Tibial nerve (tissue), 4 donors: ENCODE measurements around the gene ATAD3B. TPM values are rescaled to one million over a fixed set of nuclear protein-coding genes. Genes with fewer than 3 reads are reported as not detected.
A peak's percentile ranks its signal among the peaks of the same experiment; 100 is the strongest.

Source experiments
- DNase-seq, 2 donors: peaks; one replicate each; pipeline ENCODE4 v3.0.0-alpha.2; 2019; ENCODE audit warnings: low spot score in 2 of 2
- H3K27ac ChIP-seq, 4 donors: fragments of 200-600 bp; sonication (generic) in 3 of 4; one replicate each; pipeline ENCODE4 v1.5.1; 2017 to 2019; ENCODE audit warnings: mild to moderate bottlenecking in 1 of 4
- H3K27me3 ChIP-seq, 2 donors: fragments of 200-600 bp; sonication (generic) in 1 of 2; one replicate each; pipeline versions ENCODE4 v1.5.1 to v1.6.0; 2017 to 2019
- H3K36me3 ChIP-seq, 3 donors: fragments of 200-600 bp; sonication (generic); one replicate each; pipeline ENCODE4 v1.5.1; 2018 to 2019
- H3K4me1 ChIP-seq, 4 donors: fragments of 200-600 bp; sonication (generic) in 3 of 4; one replicate each; pipeline ENCODE4 v1.5.1; 2017 to 2019
- H3K4me3 ChIP-seq, 4 donors: fragments of 200-600 bp; sonication (generic) in 3 of 4; one replicate each; pipeline ENCODE4 v1.5.1; 2017 to 2019; ENCODE audit warnings: mild to moderate bottlenecking in 1 of 4, moderate library complexity in 1 of 4
- H3K9me3 ChIP-seq, 4 donors: fragments of 200-600 bp; sonication (generic) in 3 of 4; one replicate each; pipeline ENCODE4 v1.5.1; 2017 to 2019
- CTCF ChIP-seq, 5 experiments: fragments of 200-600 bp in 3 of 5; fragments of 450-650 bp in 2 of 5; sonication (generic) in 3 of 5; IDR thresholded peaks; one replicate each; pipeline ENCODE4 v1.5.1; 2016 to 2019; ENCODE audit warnings: antibody characterized with exemption in 5 of 5, mild to moderate bottlenecking in 3 of 5, moderate library complexity in 2 of 5
- EP300 ChIP-seq, 2 donors: sonication (generic); formaldehyde crosslinking; IDR thresholded peaks; one replicate each; pipeline ENCODE4 v1.6.1; 2017; ENCODE audit warnings: antibody characterized with exemption in 2 of 2, mild to moderate bottlenecking in 1 of 2
- POLR2A ChIP-seq, 2 donors: fragments of 450-650 bp; IDR thresholded peaks; one replicate each; pipeline ENCODE4 v1.6.1; 2017; ENCODE audit warnings: antibody characterized with exemption in 2 of 2, mild to moderate bottlenecking in 2 of 2, moderate library complexity in 2 of 2
- WGBS, 2 donors: methylation state at CpG; one replicate each; pipeline ENCODE4 v1.1.5; 2018; 5-methylcytosine and 5-hydroxymethylcytosine counted together
- total RNA-seq, 4 donors: library from RNA; depleted of rRNA; stranded (reverse); fragments of >200 nt; gene quantifications; one replicate each; pipeline ENCODE4 v1.1.0, GENCODE V29; 2016

The ATAD3B gene
- total RNA-seq, 4 donors from 2014 or later: 18.4 to 48.9 (median 22.5) TPM

- TF ChIP-seq EP300 (IDR thresholded peaks at IDR 0.05): peak; percentile 47 to 55
- TF ChIP-seq POLR2A (IDR thresholded peaks at IDR 0.05): no peak
- 70% methylated on average over 15 of the region's 15 CpGs for whole genome bisulfite sequencing, 2 donors
Measured at GRCh38 chr1:1424707-1425106, 46.9 kb upstream of the ATAD3B start.

GRCh38 chr1:1425426-1425752 is 46.2 kb upstream of the ATAD3B start:
- Histone ChIP-seq H3K27me3 (peaks cover 0 to 7% of the 10 kb centered on the region in 2 donors), H3K9me3 (no peaks in the 10 kb centered on the region), H3K27ac (peak overlapping the region; percentile 48 to 94 (median 80)), H3K4me1 (peaks cover 0 to 76% (median 40%) of the 10 kb centered on the region in 4 donors), H3K4me3 (no peak overlapping the region), H3K36me3 (no peaks in the 10 kb centered on the region)
- DNase-seq: no peak
- 66 to 71% methylated on average over 12 of the region's 12 CpGs for WGBS, 2 donors
- TF ChIP-seq CTCF (IDR thresholded peaks at IDR 0.05) (no peak), EP300 (IDR thresholded peaks at IDR 0.05) (no peak), POLR2A (IDR thresholded peaks at IDR 0.05) (no peak)

More at GRCh38 chr1:1424707-1425106, 46.9 kb upstream of the ATAD3B start:
- no peak overlapping the region for H3K4me3 ChIP-seq
- H3K9me3 ChIP-seq: no peaks in the 10 kb centered on the region
- no peaks in the 10 kb centered on the region for H3K36me3 ChIP-seq
- H3K27me3 ChIP-seq: peaks cover 0 to 7% of the 10 kb centered on the region in 2 donors
- peaks cover 0 to 73% (median 33%) of the 10 kb centered on the region in 4 donors for H3K4me1 ChIP-seq
- peak overlapping the region in 3 of 4 donors; percentile 68 to 94 (median 92) for H3K27ac ChIP-seq
- no peak for DNase-seq

- Histone ChIP-seq H3K27ac (peak overlapping the region; percentile 48 to 94 (median 80)), H3K9me3 (no peaks in the 10 kb centered on the region), H3K36me3 (no peaks in the 10 kb centered on the region), H3K27me3 (peaks cover 0 to 7% of the 10 kb centered on the region in 2 donors), H3K4me3 (peak overlapping the region in 1 of 4 donors; percentile 16), H3K4me1 (peaks cover 0 to 76% (median 42%) of the 10 kb centered on the region in 4 donors)
- no peak for TF ChIP-seq POLR2A (IDR thresholded peaks at IDR 0.05)
- TF ChIP-seq EP300 (IDR thresholded peaks at IDR 0.05): no peak
- no peak for TF ChIP-seq CTCF (IDR thresholded peaks at IDR 0.05)
- DNase-seq: no peak
- WGBS, 2 donors: 28 to 44% methylated on average over 24 to 26 of the region's 33 CpGs
Measured at GRCh38 chr1:1425753-1426495, 45.6 kb upstream of the ATAD3B start.

- peak overlapping the region; percentile 68 to 94 (median 81) for H3K27ac ChIP-seq
Measured at GRCh38 chr1:1426496-1427105, 45.0 kb upstream of the ATAD3B start.

More at GRCh38 chr1:1426496-1427105, 45.0 kb upstream of the ATAD3B start:
- H3K4me1 ChIP-seq: peaks cover 4 to 76% (median 43%) of the 10 kb centered on the region in 4 donors
- peaks cover 0 to 7% of the 10 kb centered on the region in 2 donors for H3K27me3 ChIP-seq
- H3K36me3 ChIP-seq: no peaks in the 10 kb centered on the region
- WGBS, 2 donors: 30 to 38% methylated on average over 18 to 19 of the region's 19 CpGs
- no peak for DNase-seq
- H3K9me3 ChIP-seq: no peaks in the 10 kb centered on the region
- no peak for TF ChIP-seq EP300 (IDR thresholded peaks at IDR 0.05)
- TF ChIP-seq CTCF (IDR thresholded peaks at IDR 0.05): no peak
- no peak for TF ChIP-seq POLR2A (IDR thresholded peaks at IDR 0.05)
- H3K4me3 ChIP-seq: peak overlapping the region in 2 of 4 donors; percentile 7 to 16
